HG03432 (cell line): ENCODE results near the gene ARMC9.
A peak's percentile ranks its signal among the peaks of the same experiment; 100 is the strongest.

Experiments
- ATAC-seq: cut with Tn5 transposase; IDR thresholded peaks from one replicate; pipeline ENCODE4 v1.9.1; 2021; ENCODE audit warnings: mild to moderate bottlenecking, moderate library complexity; ENCODE audit not compliant: unreplicated experiment

The ARMC9 gene

GRCh38 chr2:231203087-231203486 lies 4.7 kb downstream of the ARMC9 start:
- no peak for ATAC-seq

GRCh38 chr2:231204146-231204545 lies 5.7 kb downstream of the ARMC9 start:
- no peak for ATAC-seq

GRCh38 chr2:231204581-231204980 lies 6.2 kb downstream of the ARMC9 start:
- no peak for ATAC-seq

GRCh38 chr2:231207734-231208133 lies 9.3 kb downstream of the ARMC9 start:
- ATAC-seq, result no peak

- ATAC-seq, result no peak
These were observed 12.4 kb downstream of the ARMC9 start for GRCh38 chr2:231210782-231211181.

GRCh38 chr2:231211486-231211885 lies 13.1 kb downstream of the ARMC9 start:
- no peak for ATAC-seq

GRCh38 chr2:231212329-231212845 lies 14.0 kb downstream of the ARMC9 start:
- no peak for ATAC-seq

- no peak for ATAC-seq
These were observed 15.7 kb downstream of the ARMC9 start for GRCh38 chr2:231213931-231214642.

- no peak for ATAC-seq
These were observed 19.9 kb downstream of the ARMC9 start for GRCh38 chr2:231218366-231218765.

- ATAC-seq, result no peak
These were observed 20.9 kb downstream of the ARMC9 start for GRCh38 chr2:231219289-231219688.

GRCh38 chr2:231221761-231222160 lies 23.3 kb downstream of the ARMC9 start:
- no peak for ATAC-seq

- ATAC-seq, result peak; percentile 76
These were observed 24.0 kb downstream of the ARMC9 start for GRCh38 chr2:231222318-231223000.

GRCh38 chr2:231223001-231223375 lies 24.6 kb downstream of the ARMC9 start:
- no peak for ATAC-seq

- no peak for ATAC-seq
These were observed 25.1 kb downstream of the ARMC9 start for GRCh38 chr2:231223458-231223976.

GRCh38 chr2:231227310-231228162 lies 29.1 kb downstream of the ARMC9 start:
- ATAC-seq, result peak; percentile 61

- ATAC-seq, result peak; percentile 87
These were observed 29.8 kb downstream of the ARMC9 start for GRCh38 chr2:231228223-231228622.

GRCh38 chr2:231228974-231229529 lies 30.6 kb downstream of the ARMC9 start:
- ATAC-seq, result no peak

- ATAC-seq, result no peak
These were observed 36.8 kb downstream of the ARMC9 start for GRCh38 chr2:231235217-231235616.

- ATAC-seq, result no peak
These were observed 40.3 kb downstream of the ARMC9 start for GRCh38 chr2:231238689-231239088.

- no peak for ATAC-seq
These were observed 41.3 kb downstream of the ARMC9 start for GRCh38 chr2:231239751-231240150.
